ENCODE results near the gene BTBD9.
"Not testable (repeated sequence)": the region's sequence is repeated elsewhere in the genome, so short reads cannot be mapped to it uniquely, and the experiment has no call there.

The BTBD9 gene

GRCh38 chr6:38350942-38351341 is 288.8 kb downstream of the BTBD9 start:
- no peaks in the 10 kb centered on the region for H3K9me3 ChIP-seq (ENCODE audit: control insufficient read depth in 5 of 5, low read length in 5 of 5)
- H3K4me1 ChIP-seq (ENCODE audit: control insufficient read depth in 5 of 5, insufficient read depth in 5 of 5, low read length in 5 of 5) = peaks cover 2 to 35% (median 21%) of the 10 kb centered on the region in 5 donors
- peak overlapping the region; percentile 52 for H3K27ac ChIP-seq (ENCODE audit: low read depth, low read length)
- peak overlapping the region in 1 of 5 donors; percentile 0 for H3K9ac ChIP-seq (ENCODE audit: low read length in 5 of 5)
- H3K27me3 ChIP-seq (ENCODE audit: control insufficient read depth in 5 of 5, insufficient read depth in 4 of 5, low read length in 5 of 5) = no peaks in the 10 kb centered on the region
- no peaks in the 10 kb centered on the region for H3K36me3 ChIP-seq (ENCODE audit: control insufficient read depth in 5 of 5, insufficient read depth in 5 of 5, low read length in 5 of 5)
- H3K4me3 ChIP-seq (ENCODE audit: low read depth in 1 of 5, low read length in 5 of 5) = no peak overlapping the region

GRCh38 chr6:38350220-38350619 is 289.5 kb downstream of the BTBD9 start:
- peaks cover 2 to 34% (median 20%) of the 10 kb centered on the region in 5 donors for H3K4me1 ChIP-seq (ENCODE audit: control insufficient read depth in 5 of 5, insufficient read depth in 5 of 5, low read length in 5 of 5)
- no peaks in the 10 kb centered on the region for H3K27me3 ChIP-seq (ENCODE audit: control insufficient read depth in 5 of 5, insufficient read depth in 4 of 5, low read length in 5 of 5)
- H3K9ac ChIP-seq (ENCODE audit: low read length in 5 of 5) = peak overlapping the region in 2 of 5 donors; percentile 0 to 40
- no peaks in the 10 kb centered on the region for H3K36me3 ChIP-seq (ENCODE audit: control insufficient read depth in 5 of 5, insufficient read depth in 5 of 5, low read length in 5 of 5)
- no peaks in the 10 kb centered on the region for H3K9me3 ChIP-seq (ENCODE audit: control insufficient read depth in 5 of 5, low read length in 5 of 5)
- peak overlapping the region; percentile 52 for H3K27ac ChIP-seq (ENCODE audit: low read depth, low read length)
- no peak overlapping the region for H3K4me3 ChIP-seq (ENCODE audit: low read depth in 1 of 5, low read length in 5 of 5)

GRCh38 chr6:38349795-38350194 is 289.9 kb downstream of the BTBD9 start:
- Histone ChIP-seq H3K4me1 (ENCODE audit: control insufficient read depth in 5 of 5, insufficient read depth in 5 of 5, low read length in 5 of 5) (peaks cover 2 to 30% (median 18%) of the 10 kb centered on the region in 5 donors), H3K36me3 (ENCODE audit: control insufficient read depth in 5 of 5, insufficient read depth in 5 of 5, low read length in 5 of 5) (no peaks in the 10 kb centered on the region), H3K9me3 (ENCODE audit: control insufficient read depth in 5 of 5, low read length in 5 of 5) (no peaks in the 10 kb centered on the region), H3K9ac (ENCODE audit: low read length in 5 of 5) (no peak overlapping the region), H3K27me3 (ENCODE audit: control insufficient read depth in 5 of 5, insufficient read depth in 4 of 5, low read length in 5 of 5) (no peaks in the 10 kb centered on the region), H3K27ac (ENCODE audit: low read depth, low read length) (peak overlapping the region; percentile 52), H3K4me3 (ENCODE audit: low read depth in 1 of 5, low read length in 5 of 5) (no peak overlapping the region)

GRCh38 chr6:38349221-38349620 is 290.5 kb downstream of the BTBD9 start:
- Histone ChIP-seq H3K36me3 (ENCODE audit: control insufficient read depth in 5 of 5, insufficient read depth in 5 of 5, low read length in 5 of 5) (no peaks in the 10 kb centered on the region), H3K27me3 (ENCODE audit: control insufficient read depth in 5 of 5, insufficient read depth in 4 of 5, low read length in 5 of 5) (no peaks in the 10 kb centered on the region), H3K9ac (ENCODE audit: low read length in 5 of 5) (no peak overlapping the region), H3K4me3 (ENCODE audit: low read depth in 1 of 5, low read length in 5 of 5) (no peak overlapping the region), H3K4me1 (ENCODE audit: control insufficient read depth in 5 of 5, insufficient read depth in 5 of 5, low read length in 5 of 5) (peaks cover 2 to 28% (median 18%) of the 10 kb centered on the region in 5 donors), H3K9me3 (ENCODE audit: control insufficient read depth in 5 of 5, low read length in 5 of 5) (no peaks in the 10 kb centered on the region), H3K27ac (ENCODE audit: low read depth, low read length) (no peak overlapping the region)

- H3K9me3 ChIP-seq (ENCODE audit: control insufficient read depth in 5 of 5, low read length in 5 of 5) = no peaks in the 10 kb centered on the region
- H3K9ac ChIP-seq (ENCODE audit: low read length in 5 of 5) = no peak overlapping the region
- H3K27me3 ChIP-seq (ENCODE audit: control insufficient read depth in 5 of 5, insufficient read depth in 4 of 5, low read length in 5 of 5) = no peaks in the 10 kb centered on the region
- H3K4me1 ChIP-seq (ENCODE audit: control insufficient read depth in 5 of 5, insufficient read depth in 5 of 5, low read length in 5 of 5) = peaks cover 2 to 24% (median 18%) of the 10 kb centered on the region in 5 donors
- H3K27ac ChIP-seq (ENCODE audit: low read depth, low read length) = no peak overlapping the region
- no peak overlapping the region for H3K4me3 ChIP-seq (ENCODE audit: low read depth in 1 of 5, low read length in 5 of 5)
- H3K36me3 ChIP-seq (ENCODE audit: control insufficient read depth in 5 of 5, insufficient read depth in 5 of 5, low read length in 5 of 5) = no peaks in the 10 kb centered on the region
These were observed 291.4 kb downstream of the BTBD9 start for GRCh38 chr6:38348371-38348770.

- not testable (repeated sequence) for H3K27me3 ChIP-seq (ENCODE audit: control insufficient read depth in 5 of 5, insufficient read depth in 4 of 5, low read length in 5 of 5); H3K36me3 ChIP-seq (ENCODE audit: control insufficient read depth in 5 of 5, insufficient read depth in 5 of 5, low read length in 5 of 5); H3K9me3 ChIP-seq (ENCODE audit: control insufficient read depth in 5 of 5, low read length in 5 of 5); H3K27ac ChIP-seq (ENCODE audit: low read depth, low read length); H3K9ac ChIP-seq (ENCODE audit: low read length in 5 of 5); H3K4me3 ChIP-seq (ENCODE audit: low read depth in 1 of 5, low read length in 5 of 5)
- peaks cover 2 to 19% (median 18%) of the 10 kb centered on the region in 5 donors for H3K4me1 ChIP-seq (ENCODE audit: control insufficient read depth in 5 of 5, insufficient read depth in 5 of 5, low read length in 5 of 5)
These were observed 291.9 kb downstream of the BTBD9 start for GRCh38 chr6:38347829-38348228.

GRCh38 chr6:38346291-38347079 is 293.2 kb downstream of the BTBD9 start:
- Histone ChIP-seq H3K36me3 (ENCODE audit: control insufficient read depth in 5 of 5, insufficient read depth in 5 of 5, low read length in 5 of 5) (no peaks in the 10 kb centered on the region), H3K4me3 (ENCODE audit: low read depth in 1 of 5, low read length in 5 of 5) (no peak overlapping the region)

GRCh38 chr6:38345586-38345985 is 294.1 kb downstream of the BTBD9 start:
- no peaks in the 10 kb centered on the region for H3K9me3 ChIP-seq (ENCODE audit: control insufficient read depth in 5 of 5, low read length in 5 of 5)
- no peak overlapping the region for H3K9ac ChIP-seq (ENCODE audit: low read length in 5 of 5)
- H3K36me3 ChIP-seq (ENCODE audit: control insufficient read depth in 5 of 5, insufficient read depth in 5 of 5, low read length in 5 of 5) = no peaks in the 10 kb centered on the region
- no peaks in the 10 kb centered on the region for H3K27me3 ChIP-seq (ENCODE audit: control insufficient read depth in 5 of 5, insufficient read depth in 4 of 5, low read length in 5 of 5)
- H3K4me1 ChIP-seq (ENCODE audit: control insufficient read depth in 5 of 5, insufficient read depth in 5 of 5, low read length in 5 of 5) = peaks cover 2 to 12% (median 10%) of the 10 kb centered on the region in 5 donors
- H3K27ac ChIP-seq (ENCODE audit: low read depth, low read length) = no peak overlapping the region
- no peak overlapping the region for H3K4me3 ChIP-seq (ENCODE audit: low read depth in 1 of 5, low read length in 5 of 5)

More at GRCh38 chr6:38346291-38347079, 293.2 kb downstream of the BTBD9 start:
- Histone ChIP-seq H3K27ac (ENCODE audit: low read depth, low read length) (no peak overlapping the region), H3K27me3 (ENCODE audit: control insufficient read depth in 5 of 5, insufficient read depth in 4 of 5, low read length in 5 of 5) (no peaks in the 10 kb centered on the region), H3K9ac (ENCODE audit: low read length in 5 of 5) (no peak overlapping the region), H3K4me1 (ENCODE audit: control insufficient read depth in 5 of 5, insufficient read depth in 5 of 5, low read length in 5 of 5) (peaks cover 2 to 19% (median 18%) of the 10 kb centered on the region in 5 donors), H3K9me3 (ENCODE audit: control insufficient read depth in 5 of 5, low read length in 5 of 5) (no peaks in the 10 kb centered on the region)

- H3K9me3 ChIP-seq (ENCODE audit: control insufficient read depth in 5 of 5, low read length in 5 of 5) = no peaks in the 10 kb centered on the region
- H3K36me3 ChIP-seq (ENCODE audit: control insufficient read depth in 5 of 5, insufficient read depth in 5 of 5, low read length in 5 of 5) = peaks cover 0 to 7% (median 0%) of the 10 kb centered on the region in 5 donors
- no peak overlapping the region for H3K9ac ChIP-seq (ENCODE audit: low read length in 5 of 5)
- H3K27ac ChIP-seq (ENCODE audit: low read depth, low read length) = no peak overlapping the region
- no peaks in the 10 kb centered on the region for H3K27me3 ChIP-seq (ENCODE audit: control insufficient read depth in 5 of 5, insufficient read depth in 4 of 5, low read length in 5 of 5)
- no peak overlapping the region for H3K4me3 ChIP-seq (ENCODE audit: low read depth in 1 of 5, low read length in 5 of 5)
- H3K4me1 ChIP-seq (ENCODE audit: control insufficient read depth in 5 of 5, insufficient read depth in 5 of 5, low read length in 5 of 5) = no peaks in the 10 kb centered on the region
These were observed 298.2 kb downstream of the BTBD9 start for GRCh38 chr6:38341496-38341895.

- no peaks in the 10 kb centered on the region for H3K4me1 ChIP-seq (ENCODE audit: control insufficient read depth in 5 of 5, insufficient read depth in 5 of 5, low read length in 5 of 5)
- H3K9ac ChIP-seq (ENCODE audit: low read length in 5 of 5) = no peak overlapping the region
- H3K27me3 ChIP-seq (ENCODE audit: control insufficient read depth in 5 of 5, insufficient read depth in 4 of 5, low read length in 5 of 5) = no peaks in the 10 kb centered on the region
- no peak overlapping the region for H3K27ac ChIP-seq (ENCODE audit: low read depth, low read length)
- no peak overlapping the region for H3K4me3 ChIP-seq (ENCODE audit: low read depth in 1 of 5, low read length in 5 of 5)
- no peaks in the 10 kb centered on the region for H3K9me3 ChIP-seq (ENCODE audit: control insufficient read depth in 5 of 5, low read length in 5 of 5)
- peaks cover 0 to 7% (median 0%) of the 10 kb centered on the region in 5 donors for H3K36me3 ChIP-seq (ENCODE audit: control insufficient read depth in 5 of 5, insufficient read depth in 5 of 5, low read length in 5 of 5)
These were observed 299.8 kb downstream of the BTBD9 start for GRCh38 chr6:38339914-38340313.
